T-helper 1 cell treated with Interleukin-12 subunit alpha and Interleukin-12 subunit beta and Interleukin-4 antibody, amounts not matched to agents 30 μg/mL and 1 μg/mL, for 36 hours (primary cell): Measurements from ENCODE around the gene ULK1.

ENCODE experiments used
- H3K27ac Mint-ChIP-seq: one replicate; pipeline ENCODE4 v1.8.0; 2021; ENCODE audit warnings: mild to moderate bottlenecking, mixed read lengths
- H3K27me3 Mint-ChIP-seq: one replicate; pipeline ENCODE4 v1.8.0; 2021; ENCODE audit warnings: low read depth, mixed read lengths
- H3K36me3 Mint-ChIP-seq: one replicate; pipeline ENCODE4 v1.8.0; 2021; ENCODE audit warnings: low read depth, mixed read lengths
- H3K4me1 Mint-ChIP-seq: one replicate; pipeline ENCODE4 v1.8.0; 2021; ENCODE audit warnings: low read depth, mixed read lengths
- H3K4me3 Mint-ChIP-seq: one replicate; pipeline ENCODE4 v1.8.0; 2021; ENCODE audit warnings: mild to moderate bottlenecking, moderate library complexity, mixed read lengths
- H3K9me3 Mint-ChIP-seq: one replicate; pipeline ENCODE4 v1.8.0; 2021; ENCODE audit warnings: mixed read lengths

Gene ULK1

DNA sequence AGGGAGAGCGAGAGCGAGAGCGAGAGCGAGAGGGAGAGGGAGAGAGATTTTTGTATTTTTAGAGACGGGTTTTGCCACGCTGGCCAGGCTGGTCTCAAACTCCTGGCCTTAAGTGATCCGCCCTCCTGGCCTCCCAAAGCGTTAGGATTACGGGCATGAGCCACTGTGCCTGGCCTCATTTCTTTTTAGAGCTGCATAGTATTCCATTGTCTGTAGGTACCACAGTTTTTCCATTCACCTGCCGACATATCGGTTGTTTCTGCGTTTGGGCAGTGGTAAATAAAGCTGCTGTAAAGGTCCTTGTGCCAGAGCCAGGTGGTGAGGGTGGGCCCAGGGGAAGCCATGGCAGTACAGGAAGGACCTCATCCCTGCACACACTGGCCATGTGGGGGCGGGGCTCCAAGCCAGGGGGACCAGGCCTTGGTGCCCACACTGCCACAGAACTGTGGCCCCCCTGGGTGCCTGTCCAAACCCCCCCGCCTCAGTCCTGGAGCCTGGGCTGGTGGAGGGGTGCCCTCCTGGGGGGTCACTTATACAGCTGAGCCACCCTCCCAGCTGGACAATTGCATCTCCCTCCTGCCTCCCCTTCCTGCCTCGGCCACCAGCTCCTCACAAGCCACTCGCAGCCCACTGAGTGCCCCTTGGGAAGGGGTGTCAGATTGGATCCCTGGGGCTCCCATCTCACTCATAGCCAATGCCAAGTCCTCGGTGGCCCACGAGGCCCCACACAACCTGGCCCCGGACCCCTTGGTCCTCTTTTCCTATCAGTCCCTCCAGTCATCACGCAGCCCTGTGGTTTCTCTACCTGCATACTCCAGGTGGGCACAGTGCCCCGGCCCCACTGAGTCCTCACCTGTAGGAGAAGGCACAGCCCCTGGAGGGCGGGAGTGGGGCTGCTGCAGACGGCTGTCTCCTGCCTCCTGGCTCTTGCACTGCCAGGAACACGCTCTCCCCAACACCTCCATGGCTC lies 33.0 kb downstream of the ULK1 start:
- Mint-ChIP-seq H3K9me3 (no peaks in the 10 kb centered on the region), H3K4me3 (peak overlapping the region; percentile 94), H3K27ac (no peak overlapping the region), H3K27me3 (no peaks in the 10 kb centered on the region), H3K36me3 (peaks cover 7% of the 10 kb centered on the region), H3K4me1 (peaks cover 12% of the 10 kb centered on the region)

DNA sequence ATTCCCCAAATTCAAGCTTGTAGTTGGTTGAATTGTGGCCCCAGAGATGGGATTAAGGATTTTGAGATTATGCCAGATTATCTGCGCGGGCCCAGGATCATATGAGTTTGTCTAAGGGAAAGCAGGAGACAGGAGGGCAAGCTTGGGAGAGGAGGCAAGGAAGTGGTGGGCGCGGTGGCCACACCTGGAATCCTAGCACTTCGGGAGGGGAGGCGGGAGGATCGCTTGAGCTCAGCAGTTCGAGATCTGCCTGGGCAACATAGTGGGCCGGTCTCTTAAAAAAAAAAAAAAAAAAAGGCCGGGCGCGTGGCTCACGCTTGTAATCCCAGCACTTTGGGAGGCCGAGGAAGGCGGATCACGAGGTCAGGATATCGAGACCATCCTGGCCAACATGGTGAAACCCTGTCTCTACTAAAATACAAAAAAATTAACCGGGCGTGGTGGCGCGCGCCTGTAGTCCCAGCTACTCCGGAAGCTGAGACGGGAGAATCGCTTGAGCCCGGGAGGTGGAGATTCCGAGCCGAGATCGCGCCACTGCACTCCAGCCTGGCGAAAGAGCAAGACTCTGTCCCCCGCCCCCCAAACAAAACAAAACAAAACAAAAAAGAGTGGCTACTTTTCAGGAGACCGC lies 33.8 kb downstream of the ULK1 start:
- Mint-ChIP-seq H3K4me3 (peak overlapping the region; percentile 94), H3K36me3 (peaks cover 13% of the 10 kb centered on the region), H3K9me3 (no peaks in the 10 kb centered on the region), H3K27ac (peak overlapping the region; percentile 93), H3K4me1 (peaks cover 12% of the 10 kb centered on the region), H3K27me3 (no peaks in the 10 kb centered on the region)

DNA sequence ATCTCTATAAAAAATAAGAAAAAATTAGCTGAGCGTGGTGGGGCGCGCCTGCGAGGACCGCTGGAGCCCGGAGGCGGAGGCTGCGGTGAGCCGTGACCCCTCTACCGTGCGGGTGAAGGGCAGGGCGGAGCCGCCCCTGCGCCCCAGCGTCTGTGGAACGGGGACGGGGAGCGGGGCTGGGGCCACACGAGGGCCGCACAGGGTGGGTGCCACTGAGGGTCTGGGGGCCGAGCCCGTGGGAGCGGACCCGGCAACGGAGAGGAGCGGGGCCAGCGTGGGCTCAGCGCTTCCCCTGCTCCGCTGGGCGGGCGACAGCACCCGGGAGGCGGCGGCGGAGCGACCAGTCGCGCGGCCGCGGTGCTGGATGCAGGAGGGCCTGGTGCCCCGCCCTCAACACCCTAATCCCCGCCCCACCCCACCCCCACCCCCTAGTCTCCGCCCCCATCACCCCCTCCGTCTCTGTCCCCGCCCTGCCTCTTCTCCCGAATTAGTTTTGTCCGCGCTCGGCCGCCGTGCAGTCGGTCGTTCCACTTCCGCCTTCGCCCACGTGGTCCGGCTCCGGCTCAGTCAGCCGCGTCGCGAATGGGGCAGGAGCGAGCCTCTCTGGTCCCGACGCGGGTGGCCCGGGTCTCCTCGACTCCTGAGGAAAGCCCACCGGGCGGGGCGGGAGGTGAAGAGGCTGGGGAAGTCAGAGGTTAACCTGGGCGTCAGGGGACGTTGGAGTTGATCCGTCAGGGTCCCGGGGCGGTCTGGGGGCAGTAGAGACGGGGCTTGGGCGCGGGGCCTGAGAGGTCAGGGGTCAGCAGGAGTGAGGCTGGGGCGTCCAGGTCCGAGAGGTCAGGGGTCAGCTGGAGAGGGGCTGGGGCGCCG lies 34.5 kb downstream of the ULK1 start, which contains the start of gene PUS1:
Gene PUS1 (plus strand): TSS at position 566 of the 870 bp plus-strand sequence. CDS start 447 bp downstream, outside the sequence.
- Mint-ChIP-seq H3K4me1 (peaks cover 12% of the 10 kb centered on the region), H3K4me3 (peak within 1 kb of the TSS; percentile 94), H3K36me3 (peaks cover 19% of the 10 kb centered on the region), H3K9me3 (no peaks in the 10 kb centered on the region), H3K27ac (peak within 1 kb of the TSS; percentile 94), H3K27me3 (no peaks in the 10 kb centered on the region)

DNA sequence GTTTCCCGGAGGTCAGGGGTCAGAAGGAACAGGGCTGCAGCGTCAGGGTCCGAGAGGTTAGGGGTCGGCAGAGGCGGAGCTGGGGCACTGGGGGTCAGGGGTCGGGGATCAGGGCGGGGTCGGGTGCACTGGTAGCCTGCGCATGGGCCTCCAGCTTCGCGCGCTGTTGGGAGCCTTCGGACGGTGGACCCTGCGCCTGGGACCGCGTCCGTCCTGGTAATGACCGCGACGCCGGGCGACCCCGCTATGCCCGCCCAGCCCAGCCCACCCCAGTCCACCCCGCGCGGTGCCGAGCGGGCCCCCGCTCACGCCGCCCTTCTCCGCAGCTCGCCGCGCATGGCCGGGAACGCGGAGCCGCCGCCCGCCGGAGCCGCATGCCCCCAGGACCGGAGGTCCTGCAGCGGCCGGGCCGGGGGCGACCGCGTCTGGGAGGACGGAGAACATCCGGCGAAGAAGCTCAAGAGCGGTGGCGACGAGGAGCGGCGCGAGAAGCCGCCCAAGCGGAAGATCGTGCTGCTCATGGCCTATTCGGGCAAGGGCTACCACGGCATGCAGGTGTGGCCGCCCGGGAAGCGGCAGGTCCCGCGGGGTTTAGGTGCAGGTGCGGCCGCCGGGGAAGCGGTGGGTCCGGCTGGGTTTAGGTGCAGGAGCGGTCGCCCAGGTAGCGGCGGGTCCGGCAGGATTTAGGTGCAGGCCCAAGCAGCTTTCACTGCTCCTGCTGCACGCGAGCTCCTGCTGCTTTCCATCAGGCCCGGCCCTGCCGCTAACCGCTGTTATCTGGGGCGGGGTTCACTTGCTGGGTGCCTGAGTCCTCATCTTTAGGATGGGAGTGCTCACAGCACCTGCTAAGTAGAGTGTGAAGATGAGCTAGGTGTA lies 35.4 kb downstream of the ULK1 start:
- H3K27ac Mint-ChIP-seq: peak overlapping the region; percentile 94
- H3K4me1 Mint-ChIP-seq: peaks cover 12% of the 10 kb centered on the region
- H3K27me3 Mint-ChIP-seq: no peaks in the 10 kb centered on the region
- peak overlapping the region; percentile 94 for H3K4me3 Mint-ChIP-seq
- H3K9me3 Mint-ChIP-seq: no peaks in the 10 kb centered on the region
- peaks cover 23% of the 10 kb centered on the region for H3K36me3 Mint-ChIP-seq

DNA sequence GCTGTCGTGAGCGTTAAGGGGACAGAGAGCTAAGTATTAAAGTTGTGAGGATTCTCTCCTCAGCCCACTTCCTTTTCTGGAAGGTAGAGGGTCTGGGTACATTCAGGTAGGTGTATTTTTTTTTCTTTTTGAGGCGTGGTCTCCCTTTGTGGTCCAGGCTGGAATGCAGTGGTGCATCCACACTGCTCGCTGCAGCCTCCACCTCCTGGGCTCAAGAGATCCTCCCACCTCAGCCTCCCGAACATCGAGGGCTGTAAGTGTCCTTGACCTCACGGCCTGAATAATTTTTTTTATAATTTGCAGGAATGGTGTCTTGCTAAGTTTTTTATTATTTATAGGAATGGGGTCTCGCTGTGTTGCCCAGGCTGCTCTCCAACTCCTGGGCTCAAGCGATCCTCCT lies 36.1 kb downstream of the ULK1 start:
- Mint-ChIP-seq H3K36me3 (peaks cover 24% of the 10 kb centered on the region), H3K9me3 (no peaks in the 10 kb centered on the region), H3K4me1 (peaks cover 12% of the 10 kb centered on the region), H3K27ac (peak overlapping the region; percentile 87), H3K4me3 (peak overlapping the region; percentile 88), H3K27me3 (no peaks in the 10 kb centered on the region)

DNA sequence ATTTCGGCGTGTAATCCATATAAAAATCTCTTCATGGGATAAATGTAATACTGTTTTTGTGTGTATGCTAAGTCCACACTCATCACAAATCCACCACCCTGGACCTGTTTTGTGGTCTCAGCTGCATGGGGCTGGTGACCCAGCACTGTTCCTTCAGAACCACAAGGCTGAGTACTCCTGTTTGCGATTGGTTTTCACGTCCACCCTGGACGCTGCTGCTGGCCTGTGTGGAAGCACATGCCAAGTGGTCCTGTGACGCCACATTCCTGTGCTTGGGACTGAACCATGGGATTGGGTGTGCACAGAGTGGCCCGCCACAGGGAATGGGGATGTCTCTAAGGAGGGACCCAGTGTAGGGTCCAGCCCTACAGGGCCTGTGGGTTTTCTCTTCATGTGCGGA lies 39.0 kb downstream of the ULK1 start:
- H3K9me3 Mint-ChIP-seq: no peaks in the 10 kb centered on the region
- peaks cover 7% of the 10 kb centered on the region for H3K4me1 Mint-ChIP-seq
- no peak overlapping the region for H3K27ac Mint-ChIP-seq
- no peak overlapping the region for H3K4me3 Mint-ChIP-seq
- H3K27me3 Mint-ChIP-seq: no peaks in the 10 kb centered on the region
- H3K36me3 Mint-ChIP-seq: peaks cover 24% of the 10 kb centered on the region

DNA sequence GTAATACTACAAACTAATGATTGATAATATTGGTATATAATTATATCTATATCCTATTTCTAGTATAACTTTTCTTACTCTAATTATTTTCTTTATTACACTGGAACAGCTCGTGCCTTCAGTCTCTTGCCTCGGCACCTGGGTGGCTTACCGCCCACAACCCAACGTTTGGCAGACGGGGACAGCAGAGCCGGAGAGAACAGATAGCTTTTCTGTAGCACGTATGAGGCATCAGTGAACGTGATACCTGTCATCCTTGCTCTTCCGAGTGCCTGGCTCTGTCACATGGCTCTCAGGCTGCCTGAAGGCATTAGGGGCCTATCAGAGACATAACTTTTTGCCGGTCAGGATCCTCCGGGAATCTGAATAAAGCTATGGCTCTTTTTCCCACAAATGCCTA lies 40.1 kb downstream of the ULK1 start:
- Mint-ChIP-seq H3K9me3 (no peaks in the 10 kb centered on the region), H3K27ac (no peak overlapping the region), H3K4me3 (no peak overlapping the region), H3K36me3 (peaks cover 24% of the 10 kb centered on the region), H3K4me1 (peaks cover 5% of the 10 kb centered on the region), H3K27me3 (no peaks in the 10 kb centered on the region)

DNA sequence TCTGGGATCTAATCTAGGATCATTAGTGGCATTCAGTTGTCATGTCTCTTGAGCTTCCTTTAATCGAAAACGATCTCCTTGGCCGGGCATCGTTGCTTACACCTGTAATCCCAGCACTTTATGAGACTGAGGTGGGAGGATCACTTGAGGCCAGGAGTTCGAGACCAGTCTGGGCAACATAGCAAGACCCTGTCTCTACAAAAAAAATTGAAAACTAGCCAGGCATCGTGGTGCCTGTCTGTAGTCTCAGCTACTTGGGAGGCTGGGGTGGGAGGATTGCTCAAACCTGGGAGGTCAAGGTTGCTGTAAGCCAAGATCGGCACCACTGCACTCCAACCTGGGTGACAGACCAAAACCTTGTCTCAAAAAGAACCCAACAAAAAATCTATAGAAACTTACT lies 43.7 kb downstream of the ULK1 start:
- Mint-ChIP-seq H3K4me1 (no peaks in the 10 kb centered on the region), H3K36me3 (peaks cover 12% of the 10 kb centered on the region), H3K27me3 (no peaks in the 10 kb centered on the region), H3K4me3 (no peak overlapping the region), H3K27ac (no peak overlapping the region), H3K9me3 (no peaks in the 10 kb centered on the region)

DNA sequence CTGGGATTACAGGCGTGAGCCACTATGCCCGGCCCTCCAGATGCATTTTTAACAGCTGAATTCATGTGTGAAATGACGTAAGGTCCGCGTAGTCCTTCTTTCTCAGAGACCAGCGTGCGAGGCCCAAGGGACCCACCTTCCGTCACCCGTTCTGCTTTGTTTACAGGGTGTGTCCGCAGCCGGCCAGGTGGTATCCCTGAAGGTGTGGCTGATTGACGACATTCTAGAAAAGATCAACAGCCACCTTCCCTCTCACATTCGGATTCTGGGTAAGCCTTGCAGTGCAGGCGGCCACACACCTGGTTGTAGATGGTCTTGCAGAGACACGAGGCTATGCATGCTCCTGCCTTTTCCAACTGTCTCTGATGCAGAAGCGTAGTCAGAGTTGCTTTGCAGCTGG lies 44.6 kb downstream of the ULK1 start:
- H3K4me3 Mint-ChIP-seq: no peak overlapping the region
- H3K27me3 Mint-ChIP-seq: no peaks in the 10 kb centered on the region
- H3K36me3 Mint-ChIP-seq: peaks cover 8% of the 10 kb centered on the region
- no peaks in the 10 kb centered on the region for H3K9me3 Mint-ChIP-seq
- H3K27ac Mint-ChIP-seq: no peak overlapping the region
- H3K4me1 Mint-ChIP-seq: no peaks in the 10 kb centered on the region

DNA sequence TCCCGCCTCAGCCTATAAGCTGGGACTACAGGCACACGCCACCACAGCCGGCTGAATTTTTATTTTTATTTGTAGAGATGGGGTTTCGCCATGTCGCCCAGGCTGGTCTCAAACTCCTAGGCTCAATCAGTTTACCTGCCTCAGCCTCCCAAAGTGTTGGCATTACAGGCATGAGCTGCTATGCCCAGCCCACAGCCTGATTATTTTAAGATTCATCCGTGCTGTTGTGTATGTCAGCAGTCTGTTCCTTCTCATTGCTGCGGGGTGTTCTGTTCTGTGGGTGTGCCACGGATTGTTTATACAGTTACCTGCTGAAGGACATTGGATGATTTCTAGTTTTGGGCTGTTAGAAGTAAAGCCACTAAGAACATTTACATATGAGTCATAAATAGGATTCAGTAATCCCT lies 45.7 kb downstream of the ULK1 start:
- H3K36me3 Mint-ChIP-seq: peaks cover 3% of the 10 kb centered on the region
- no peaks in the 10 kb centered on the region for H3K4me1 Mint-ChIP-seq
- no peaks in the 10 kb centered on the region for H3K27me3 Mint-ChIP-seq
- H3K27ac Mint-ChIP-seq: no peak overlapping the region
- H3K9me3 Mint-ChIP-seq: no peaks in the 10 kb centered on the region
- H3K4me3 Mint-ChIP-seq: no peak overlapping the region

DNA sequence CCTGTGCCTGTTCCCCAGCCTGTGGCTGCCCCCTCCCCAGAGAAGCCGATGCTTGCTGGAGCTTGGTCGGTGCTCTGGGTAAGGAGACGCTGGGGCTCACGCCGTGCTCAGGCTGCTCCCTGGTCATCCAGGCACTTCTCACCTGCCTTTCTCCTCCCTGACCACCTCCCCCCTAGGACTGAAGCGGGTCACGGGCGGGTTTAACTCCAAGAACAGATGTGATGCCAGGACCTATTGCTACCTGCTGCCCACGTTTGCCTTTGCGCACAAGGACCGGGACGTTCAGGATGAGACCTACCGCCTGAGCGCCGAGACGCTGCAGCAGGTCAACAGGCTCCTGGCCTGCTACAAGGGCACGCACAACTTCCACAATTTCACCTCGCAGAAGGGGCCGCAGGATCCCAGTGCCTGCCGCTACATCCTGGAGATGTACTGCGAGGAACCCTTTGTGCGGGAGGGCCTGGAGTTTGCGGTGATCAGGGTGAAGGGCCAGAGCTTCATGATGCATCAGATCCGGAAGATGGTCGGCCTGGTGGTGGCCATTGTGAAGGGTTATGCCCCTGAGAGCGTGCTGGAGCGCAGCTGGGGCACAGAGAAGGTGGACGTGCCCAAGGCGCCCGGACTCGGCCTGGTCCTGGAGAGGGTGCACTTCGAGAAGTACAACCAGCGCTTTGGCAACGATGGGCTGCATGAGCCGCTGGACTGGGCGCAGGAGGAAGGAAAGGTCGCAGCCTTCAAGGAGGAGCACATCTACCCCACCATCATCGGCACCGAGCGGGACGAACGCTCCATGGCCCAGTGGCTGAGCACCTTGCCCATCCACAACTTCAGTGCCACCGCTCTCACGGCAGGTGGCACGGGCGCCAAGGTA lies 46.9 kb downstream of the ULK1 start:
- Mint-ChIP-seq H3K36me3 (peaks cover 3% of the 10 kb centered on the region), H3K27me3 (no peaks in the 10 kb centered on the region), H3K27ac (no peak overlapping the region), H3K4me1 (no peaks in the 10 kb centered on the region), H3K4me3 (no peak overlapping the region), H3K9me3 (no peaks in the 10 kb centered on the region)

DNA sequence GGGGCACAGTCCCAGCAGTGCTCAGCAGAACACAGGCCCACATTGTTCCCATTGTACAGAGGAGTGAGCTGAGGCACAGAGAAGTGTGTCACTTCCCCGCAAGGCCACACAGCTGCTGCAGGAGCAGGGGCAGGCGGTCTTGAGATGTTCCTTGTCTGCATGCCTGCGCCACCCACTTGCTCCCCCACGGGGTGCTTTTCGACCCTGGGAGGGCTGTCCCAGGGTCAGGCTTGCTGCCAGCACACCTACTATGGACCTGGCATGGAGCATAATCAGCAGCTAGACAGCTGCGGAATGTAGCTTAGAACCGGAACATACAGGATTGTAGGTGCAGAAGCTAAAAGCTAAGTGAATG lies 47.5 kb downstream of the ULK1 start:
- Mint-ChIP-seq H3K4me1 (no peaks in the 10 kb centered on the region), H3K36me3 (peaks cover 3% of the 10 kb centered on the region), H3K27me3 (no peaks in the 10 kb centered on the region)

DNA sequence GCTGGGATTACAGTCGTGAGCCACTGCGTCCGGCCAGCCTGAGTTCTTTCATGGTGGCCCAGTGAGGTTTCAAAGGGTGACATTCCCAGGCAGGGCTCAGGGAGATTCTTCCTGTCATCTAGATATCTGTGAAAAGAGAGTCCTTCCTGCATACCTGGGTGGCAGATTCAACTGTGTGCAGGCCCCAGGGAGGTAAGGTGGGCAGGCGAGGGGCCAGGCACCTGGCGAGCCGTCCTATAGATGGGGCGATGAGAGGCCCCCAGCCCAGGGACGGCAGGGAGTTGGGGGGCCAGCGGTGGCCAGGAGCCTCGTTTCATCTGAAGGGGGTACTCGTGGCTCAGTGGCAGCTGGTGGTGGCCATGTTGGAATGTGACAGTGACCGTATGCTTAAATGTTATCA lies 48.2 kb downstream of the ULK1 start:
- no peaks in the 10 kb centered on the region for H3K27me3 Mint-ChIP-seq
- no peak overlapping the region for H3K27ac Mint-ChIP-seq
- peaks cover 4% of the 10 kb centered on the region for H3K4me1 Mint-ChIP-seq
- H3K9me3 Mint-ChIP-seq: no peaks in the 10 kb centered on the region
- no peak overlapping the region for H3K4me3 Mint-ChIP-seq
- H3K36me3 Mint-ChIP-seq: peaks cover 3% of the 10 kb centered on the region

More for the DNA sequence above, 47.5 kb downstream of the ULK1 start:
- H3K9me3 Mint-ChIP-seq: no peaks in the 10 kb centered on the region
- H3K27ac Mint-ChIP-seq: no peak overlapping the region
- H3K4me3 Mint-ChIP-seq: no peak overlapping the region
